ENCODE measurements around the gene IGSF3.

The IGSF3 gene

DNA sequence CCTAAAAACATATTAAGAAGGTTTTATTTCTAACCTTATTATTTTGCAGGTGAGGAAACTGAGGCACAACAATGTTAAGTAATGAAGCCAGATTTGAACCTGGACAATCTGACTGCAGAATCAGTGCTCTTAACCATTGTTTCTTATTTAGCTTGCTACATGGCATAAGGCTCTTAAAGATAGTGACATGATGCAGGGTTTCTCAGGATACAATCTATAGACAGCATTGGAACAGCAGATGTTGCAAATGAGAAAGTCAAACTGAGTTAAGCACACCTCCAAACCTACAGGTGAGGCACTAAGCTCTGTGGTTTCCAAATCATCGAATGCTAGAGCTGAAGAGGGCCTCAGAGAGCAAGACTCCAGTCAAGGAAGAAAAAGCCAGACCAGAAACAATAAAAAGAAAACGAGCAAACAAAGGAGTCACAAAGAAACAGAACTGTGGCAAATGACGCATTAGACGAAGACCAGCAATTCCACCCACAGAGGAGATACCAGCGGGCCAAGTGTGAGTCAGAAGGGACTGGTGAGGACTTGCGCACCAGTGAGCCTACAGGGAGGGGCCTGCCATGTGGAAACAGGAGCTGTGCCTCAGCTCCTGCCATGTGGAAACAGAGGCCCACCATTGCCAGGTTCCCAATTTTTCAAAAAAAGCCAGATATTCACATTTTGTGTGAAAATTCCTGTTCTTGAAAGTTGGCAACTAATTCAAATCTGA lies 111.1 kb downstream of the IGSF3 start:
- Mint-ChIP-seq H3K9me3 (no peaks in the 10 kb centered on the region), H3K4me3 (no peak overlapping the region), H3K27me3 (ENCODE audit: low read depth) (no peaks in the 10 kb centered on the region), H3K4me1 (no peaks in the 10 kb centered on the region), H3K27ac (no peak overlapping the region), H3K36me3 (ENCODE audit: low read depth) (no peaks in the 10 kb centered on the region)
- TF ChIP-seq, protein P1, sequence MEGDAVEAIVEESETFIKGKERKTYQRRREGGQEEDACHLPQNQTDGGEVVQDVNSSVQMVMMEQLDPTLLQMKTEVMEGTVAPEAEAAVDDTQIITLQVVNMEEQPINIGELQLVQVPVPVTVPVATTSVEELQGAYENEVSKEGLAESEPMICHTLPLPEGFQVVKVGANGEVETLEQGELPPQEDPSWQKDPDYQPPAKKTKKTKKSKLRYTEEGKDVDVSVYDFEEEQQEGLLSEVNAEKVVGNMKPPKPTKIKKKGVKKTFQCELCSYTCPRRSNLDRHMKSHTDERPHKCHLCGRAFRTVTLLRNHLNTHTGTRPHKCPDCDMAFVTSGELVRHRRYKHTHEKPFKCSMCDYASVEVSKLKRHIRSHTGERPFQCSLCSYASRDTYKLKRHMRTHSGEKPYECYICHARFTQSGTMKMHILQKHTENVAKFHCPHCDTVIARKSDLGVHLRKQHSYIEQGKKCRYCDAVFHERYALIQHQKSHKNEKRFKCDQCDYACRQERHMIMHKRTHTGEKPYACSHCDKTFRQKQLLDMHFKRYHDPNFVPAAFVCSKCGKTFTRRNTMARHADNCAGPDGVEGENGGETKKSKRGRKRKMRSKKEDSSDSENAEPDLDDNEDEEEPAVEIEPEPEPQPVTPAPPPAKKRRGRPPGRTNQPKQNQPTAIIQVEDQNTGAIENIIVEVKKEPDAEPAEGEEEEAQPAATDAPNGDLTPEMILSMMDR (IDR thresholded peaks at IDR 0.05; ENCODE audit: unreplicated experiment in 3 of 3), result no peak

DNA sequence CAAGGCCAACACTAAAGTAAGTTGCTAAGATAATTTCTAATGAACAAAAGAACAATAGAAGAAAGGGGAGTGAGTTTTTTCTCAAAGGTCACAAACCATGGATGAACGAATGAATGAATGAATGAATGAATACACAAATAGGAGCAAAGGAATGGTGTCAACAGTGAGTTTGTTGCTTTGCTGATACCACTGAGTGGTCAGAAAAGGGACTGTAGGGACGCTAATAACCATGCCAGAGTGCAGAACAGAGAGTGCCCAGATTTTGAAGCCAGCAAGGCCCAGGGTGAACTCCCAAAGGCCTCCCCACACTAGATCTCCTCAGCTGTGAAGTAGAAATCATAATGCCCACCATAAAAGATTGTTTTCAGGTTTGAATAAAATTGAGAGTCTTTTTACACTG lies 112.6 kb downstream of the IGSF3 start:
- Mint-ChIP-seq H3K4me3 (no peak overlapping the region), H3K4me1 (no peaks in the 10 kb centered on the region), H3K9me3 (no peaks in the 10 kb centered on the region), H3K27ac (no peak overlapping the region), H3K36me3 (ENCODE audit: low read depth) (no peaks in the 10 kb centered on the region), H3K27me3 (ENCODE audit: low read depth) (no peaks in the 10 kb centered on the region)
- TF ChIP-seq, protein P1 (IDR thresholded peaks at IDR 0.05; ENCODE audit: unreplicated experiment in 3 of 3), result no peak

DNA sequence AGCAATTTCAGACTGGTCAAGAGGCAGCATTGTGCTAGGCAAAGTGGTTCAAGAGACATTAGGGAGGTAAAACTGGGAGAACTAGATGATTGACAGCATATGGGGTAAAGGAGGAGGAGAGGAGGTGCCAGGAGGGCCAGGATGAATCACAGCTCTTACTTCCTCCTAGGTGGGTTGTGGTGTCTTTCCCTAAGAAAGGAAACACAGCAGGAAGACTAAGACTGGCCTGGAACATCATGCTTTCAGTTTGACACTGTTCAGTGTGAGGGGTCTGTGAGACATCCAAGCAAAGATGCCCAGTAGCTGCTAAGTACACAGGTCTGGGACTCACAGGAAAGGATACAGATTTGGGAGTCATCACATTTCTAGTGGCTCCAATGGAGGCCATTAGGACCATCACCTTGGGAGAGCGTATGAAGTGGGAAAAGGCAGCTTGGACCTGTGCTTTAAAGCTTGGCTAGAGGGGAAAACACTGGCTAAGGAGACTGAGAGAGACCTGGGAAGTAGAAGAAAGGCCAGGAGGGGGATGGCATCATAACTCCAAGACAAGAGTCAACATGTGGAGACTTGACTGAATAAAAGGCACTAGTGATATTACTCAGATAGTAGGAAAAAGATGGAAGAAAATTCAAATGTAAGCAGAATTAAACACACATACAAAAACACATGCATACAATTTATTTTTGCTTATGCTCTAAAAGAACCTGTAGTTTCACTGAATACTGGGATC lies 114.0 kb downstream of the IGSF3 start:
- Mint-ChIP-seq H3K4me3 (no peak overlapping the region), H3K27me3 (ENCODE audit: low read depth) (no peaks in the 10 kb centered on the region), H3K36me3 (ENCODE audit: low read depth) (no peaks in the 10 kb centered on the region), H3K27ac (no peak overlapping the region), H3K4me1 (no peaks in the 10 kb centered on the region), H3K9me3 (no peaks in the 10 kb centered on the region)
- TF ChIP-seq, protein P1 (IDR thresholded peaks at IDR 0.05; ENCODE audit: unreplicated experiment in 3 of 3), result no peak

DNA sequence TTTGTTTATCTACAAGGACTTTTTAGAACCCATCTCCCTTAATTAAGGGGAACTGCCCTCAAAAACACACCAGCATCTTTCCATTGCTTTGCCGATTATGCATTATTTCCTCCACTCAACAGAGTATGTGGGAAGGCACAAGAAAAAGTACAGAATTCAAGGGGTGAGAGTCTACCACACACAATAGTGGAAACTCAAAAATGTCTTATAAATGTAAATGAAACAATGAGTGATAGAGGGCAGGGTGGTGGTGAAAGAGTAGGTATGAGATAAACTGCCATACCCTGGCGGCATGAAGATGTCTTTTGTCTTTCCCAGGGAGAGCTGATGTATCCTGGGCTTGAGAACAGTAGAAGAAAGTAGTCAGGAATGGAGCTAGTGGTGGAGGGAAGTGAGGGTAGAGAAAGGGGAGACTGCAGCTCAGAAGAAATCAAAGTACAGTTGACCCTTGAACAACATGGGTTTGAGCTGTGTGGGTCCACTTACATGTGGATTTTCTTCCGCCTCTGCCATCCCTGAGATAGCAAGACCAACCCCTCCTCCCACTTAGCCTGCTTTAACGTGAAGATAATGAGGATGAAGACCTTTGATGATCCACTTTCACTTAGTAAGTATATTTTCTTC lies 121.1 kb downstream of the IGSF3 start:
- no peak overlapping the region for H3K27ac Mint-ChIP-seq
- no peaks in the 10 kb centered on the region for H3K4me1 Mint-ChIP-seq
- TF ChIP-seq, protein P1 (IDR thresholded peaks at IDR 0.05; ENCODE audit: unreplicated experiment in 3 of 3), result no peak
- no peaks in the 10 kb centered on the region for H3K9me3 Mint-ChIP-seq
- no peaks in the 10 kb centered on the region for H3K27me3 Mint-ChIP-seq (ENCODE audit: low read depth)
- H3K4me3 Mint-ChIP-seq, result no peak overlapping the region
- H3K36me3 Mint-ChIP-seq (ENCODE audit: low read depth), result peaks cover 11% of the 10 kb centered on the region

DNA sequence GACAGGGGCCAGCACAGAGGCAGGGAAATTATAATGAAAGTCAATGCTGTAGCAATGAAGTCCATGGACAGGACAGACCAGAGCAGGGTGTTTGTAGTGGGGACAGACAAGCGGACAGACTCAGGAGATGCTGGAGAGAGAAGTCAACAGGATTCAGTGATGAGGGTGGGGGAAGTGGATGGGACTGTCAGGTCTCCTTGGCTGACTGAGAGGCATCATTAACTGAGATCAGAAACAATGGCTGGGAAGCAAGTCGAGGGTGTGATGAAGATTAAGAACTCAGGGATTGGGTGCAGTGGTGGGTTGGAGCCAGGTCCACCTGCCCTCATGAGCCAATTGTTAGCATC lies 122.2 kb downstream of the IGSF3 start:
- Mint-ChIP-seq H3K4me3 (no peak overlapping the region), H3K9me3 (no peaks in the 10 kb centered on the region), H3K36me3 (ENCODE audit: low read depth) (peaks cover 11% of the 10 kb centered on the region), H3K4me1 (no peaks in the 10 kb centered on the region), H3K27me3 (ENCODE audit: low read depth) (no peaks in the 10 kb centered on the region), H3K27ac (no peak overlapping the region)
- TF ChIP-seq, protein P1 (IDR thresholded peaks at IDR 0.05; ENCODE audit: unreplicated experiment in 3 of 3), result no peak

Data from nephron (organoid).